ENCODE data around the gene CPOX.
"Not testable (repeated sequence)": the region's sequence is repeated elsewhere in the genome, so short reads cannot be mapped to it uniquely, and the experiment has no call there.

The CPOX gene

DNA sequence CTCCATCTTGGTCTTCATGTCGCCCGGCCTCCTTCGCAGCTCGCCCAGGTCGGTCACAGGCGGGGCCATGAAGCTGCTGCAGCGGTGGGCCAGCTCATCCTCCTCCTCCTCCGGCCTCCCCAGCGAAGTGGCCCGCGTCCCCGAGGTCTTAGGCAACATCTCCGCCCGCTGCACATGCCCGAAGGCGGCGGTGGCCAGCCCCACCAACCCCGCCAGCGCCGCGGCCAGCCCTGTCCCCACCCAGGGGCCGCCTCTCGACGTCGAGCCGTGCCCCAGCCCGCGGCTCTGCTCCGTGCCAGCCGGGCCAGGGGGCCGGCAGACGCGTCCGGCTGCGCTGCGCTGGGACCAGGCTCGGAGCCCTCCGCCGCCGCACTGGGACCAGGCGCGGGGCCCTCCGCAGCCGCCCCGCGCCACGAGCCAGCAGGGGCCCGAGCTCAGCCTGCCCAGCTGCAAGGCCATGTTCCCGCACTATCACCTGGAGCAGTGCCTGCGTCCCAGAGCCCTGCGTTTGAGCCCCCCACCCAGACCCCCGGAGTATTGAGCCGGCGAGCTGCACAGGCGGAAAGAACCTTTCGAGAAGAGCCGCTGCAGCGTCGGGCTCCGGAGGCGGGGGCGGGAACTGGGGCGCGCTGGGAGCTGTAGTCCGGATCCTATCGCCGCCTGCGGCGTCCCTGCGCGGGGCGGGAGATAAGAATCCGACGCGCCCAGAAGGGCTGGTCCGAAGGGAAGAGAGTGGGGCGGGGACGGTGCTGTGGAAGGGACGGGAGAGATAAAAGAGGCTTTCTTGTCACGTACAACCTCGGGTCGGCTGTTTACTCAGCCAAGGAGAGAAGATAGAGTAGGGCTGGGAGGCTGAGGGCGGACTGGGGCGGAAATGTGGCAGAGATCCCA lies at the start of gene CPOX:
CPOX (minus strand) TSS at position 566 of the 891 bp plus-strand sequence; CDS start at position 459, 107 bp downstream.
- DNase-seq (ENCODE audit: low spot score in 2 of 2), result peak; percentile 49 to 66
- ATAC-seq (ENCODE audit: low read depth), result peak; percentile 89
- H3K27ac Mint-ChIP-seq, result peak within 1 kb of the TSS; percentile 89

DNA sequence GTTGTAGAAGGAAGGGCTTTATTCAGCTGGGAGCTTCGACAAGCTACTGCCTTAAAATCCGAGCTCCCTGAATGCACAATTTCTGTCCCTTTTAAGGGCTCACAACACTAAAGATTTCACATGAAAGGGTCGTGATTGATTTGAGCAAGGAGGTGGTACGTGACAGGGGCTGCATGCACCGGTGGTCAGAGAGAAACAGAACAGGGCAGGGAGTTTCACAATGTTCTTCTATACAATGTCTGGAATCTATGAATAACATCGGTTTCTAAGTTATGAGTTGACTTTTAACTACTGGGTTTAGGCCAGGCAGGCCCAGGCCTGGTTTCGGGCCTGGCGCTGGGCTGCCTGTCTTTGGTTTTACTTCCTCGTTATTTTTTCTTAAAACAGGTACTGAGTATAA lies 49.4 kb upstream of the CPOX start:
- not testable (repeated sequence) for ATAC-seq (ENCODE audit: low read depth); H3K4me3 Mint-ChIP-seq; H3K27me3 Mint-ChIP-seq; H3K27ac Mint-ChIP-seq; H3K9me3 Mint-ChIP-seq; H3K4me1 Mint-ChIP-seq; DNase-seq (ENCODE audit: low spot score in 2 of 2); H3K36me3 Mint-ChIP-seq

More for the DNA sequence above, at the start of gene CPOX:
- Mint-ChIP-seq H3K4me3 (peak within 1 kb of the TSS; percentile 97), H3K4me1 (peaks cover 28% of the 10 kb centered on the region), H3K9me3 (no peaks in the 10 kb centered on the region), H3K36me3 (no peaks in the 10 kb centered on the region), H3K27me3 (no peaks in the 10 kb centered on the region)

DNA sequence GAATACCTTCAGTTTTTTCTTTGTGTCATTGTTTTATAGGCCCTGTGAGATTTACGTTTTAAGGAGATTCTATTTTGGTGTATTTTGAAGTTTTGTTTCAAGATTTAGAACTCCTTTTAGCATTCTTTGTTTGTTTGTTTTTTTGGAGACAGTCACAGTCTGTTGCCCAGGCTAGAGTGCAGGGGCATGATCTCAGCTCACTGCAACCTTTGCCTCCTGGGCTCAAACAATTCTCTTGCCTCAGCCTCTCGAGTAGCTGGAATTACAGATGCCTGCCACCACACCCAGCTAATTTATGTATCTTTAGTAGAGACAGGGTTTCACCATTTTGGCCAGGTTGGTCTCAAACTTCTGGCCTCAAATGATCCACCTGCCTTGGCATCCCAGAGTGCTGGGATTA lies 48.3 kb upstream of the CPOX start:
- not testable (repeated sequence) for H3K4me1 Mint-ChIP-seq; H3K9me3 Mint-ChIP-seq; ATAC-seq (ENCODE audit: low read depth)

DNA sequence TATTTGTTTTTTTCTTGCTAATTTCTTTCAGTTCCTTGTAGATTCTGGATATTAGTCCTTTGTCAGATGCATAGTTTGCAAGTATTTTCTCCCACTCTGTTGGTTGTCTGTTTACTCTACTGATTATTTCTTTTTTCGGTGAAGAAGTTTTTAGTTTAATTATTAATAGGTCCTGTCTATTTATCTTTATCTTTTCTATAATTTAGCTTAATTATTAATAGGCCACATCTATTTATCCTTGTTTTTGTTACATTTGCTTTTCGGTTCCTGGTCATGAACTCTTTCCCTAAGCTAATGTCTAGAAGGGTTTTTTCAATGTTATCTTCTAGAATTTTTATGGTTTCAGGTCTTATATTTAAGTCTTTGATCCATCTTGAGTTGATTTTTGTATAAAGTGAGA lies 45.1 kb upstream of the CPOX start:
- not testable (repeated sequence) for ATAC-seq (ENCODE audit: low read depth); DNase-seq (ENCODE audit: low spot score in 2 of 2); H3K27me3 Mint-ChIP-seq; H3K4me3 Mint-ChIP-seq; H3K4me1 Mint-ChIP-seq; H3K36me3 Mint-ChIP-seq; H3K9me3 Mint-ChIP-seq; H3K27ac Mint-ChIP-seq

More for the DNA sequence above, 48.3 kb upstream of the CPOX start:
- H3K36me3 Mint-ChIP-seq; DNase-seq (ENCODE audit: low spot score in 2 of 2); H3K27me3 Mint-ChIP-seq; H3K4me3 Mint-ChIP-seq; H3K27ac Mint-ChIP-seq: not testable (repeated sequence)

DNA sequence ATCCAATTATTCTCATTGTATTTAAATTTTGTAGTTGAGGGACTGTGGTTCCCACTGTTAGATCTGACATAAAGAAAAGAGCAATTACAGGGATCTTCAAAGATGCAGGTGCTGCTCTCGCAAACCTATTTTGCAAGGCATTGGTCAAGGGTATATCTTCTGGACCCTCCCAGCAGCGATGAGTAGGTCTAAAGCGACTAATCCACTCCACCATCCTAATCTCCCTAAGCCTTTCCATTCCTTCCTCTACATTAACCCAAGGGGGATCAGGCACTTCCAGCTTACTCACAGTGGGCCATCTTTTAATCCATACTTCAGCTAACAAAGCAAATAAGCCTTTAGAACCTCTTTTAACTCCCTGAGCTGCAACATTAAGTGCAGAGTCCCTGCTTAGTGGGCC lies 37.0 kb upstream of the CPOX start:
- Mint-ChIP-seq H3K27me3 (peaks cover 2% of the 10 kb centered on the region), H3K9me3 (no peaks in the 10 kb centered on the region), H3K4me1 (no peaks in the 10 kb centered on the region), H3K27ac (no peak overlapping the region), H3K36me3 (no peaks in the 10 kb centered on the region), H3K4me3 (no peak overlapping the region)
- ATAC-seq (ENCODE audit: low read depth), result no peak
- DNase-seq (ENCODE audit: low spot score in 2 of 2), result no peak

DNA sequence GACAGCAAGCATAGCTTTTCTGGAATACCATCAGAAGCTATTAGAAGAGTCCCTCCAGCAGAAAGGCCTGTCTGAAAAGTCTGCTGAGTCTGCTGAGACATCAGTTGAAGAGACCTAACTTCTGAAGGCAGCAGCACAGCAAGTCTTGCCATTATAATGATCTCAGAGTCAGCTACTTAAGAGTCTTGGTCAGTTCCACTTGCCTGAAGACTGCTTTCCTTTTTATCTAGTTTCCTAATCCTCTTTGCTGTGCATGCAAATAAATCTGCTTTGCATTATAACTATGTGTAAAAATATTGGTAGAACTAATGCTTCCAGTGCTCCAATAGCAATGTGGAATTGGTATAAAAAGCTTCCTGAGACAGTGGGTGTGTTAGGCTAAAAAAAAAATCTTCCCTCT lies 34.9 kb upstream of the CPOX start:
- ATAC-seq (ENCODE audit: low read depth), result no peak
- no peaks in the 10 kb centered on the region for H3K36me3 Mint-ChIP-seq
- no peak for DNase-seq (ENCODE audit: low spot score in 2 of 2)
- H3K4me3 Mint-ChIP-seq, result no peak overlapping the region
- no peak overlapping the region for H3K27ac Mint-ChIP-seq
- no peaks in the 10 kb centered on the region for H3K4me1 Mint-ChIP-seq
- H3K9me3 Mint-ChIP-seq, result no peaks in the 10 kb centered on the region
- H3K27me3 Mint-ChIP-seq, result peaks cover 2% of the 10 kb centered on the region

DNA sequence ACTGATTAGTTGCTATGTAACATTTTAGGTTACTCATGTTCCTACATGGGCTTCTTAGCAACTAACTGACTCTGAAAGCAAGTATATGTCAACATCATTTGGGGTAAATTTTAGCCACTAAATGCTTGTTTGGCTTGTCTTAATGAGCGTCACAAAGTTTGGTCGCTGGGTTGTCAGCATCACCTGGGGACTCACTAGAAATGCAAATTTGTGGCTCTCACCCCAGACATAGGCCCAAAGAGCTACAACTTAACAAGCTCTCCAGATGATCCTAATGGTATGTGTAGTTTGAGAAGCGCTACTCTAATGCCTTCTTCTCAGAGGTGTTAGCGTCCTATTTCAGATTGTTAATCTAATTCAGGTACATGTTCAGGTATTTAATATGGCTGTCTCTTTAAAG lies 32.7 kb upstream of the CPOX start:
- no peak for DNase-seq (ENCODE audit: low spot score in 2 of 2)
- Mint-ChIP-seq H3K27me3 (peaks cover 2% of the 10 kb centered on the region), H3K4me1 (no peaks in the 10 kb centered on the region), H3K36me3 (no peaks in the 10 kb centered on the region), H3K9me3 (peaks cover 2% of the 10 kb centered on the region), H3K4me3 (no peak overlapping the region), H3K27ac (no peak overlapping the region)
- ATAC-seq (ENCODE audit: low read depth), result no peak

DNA sequence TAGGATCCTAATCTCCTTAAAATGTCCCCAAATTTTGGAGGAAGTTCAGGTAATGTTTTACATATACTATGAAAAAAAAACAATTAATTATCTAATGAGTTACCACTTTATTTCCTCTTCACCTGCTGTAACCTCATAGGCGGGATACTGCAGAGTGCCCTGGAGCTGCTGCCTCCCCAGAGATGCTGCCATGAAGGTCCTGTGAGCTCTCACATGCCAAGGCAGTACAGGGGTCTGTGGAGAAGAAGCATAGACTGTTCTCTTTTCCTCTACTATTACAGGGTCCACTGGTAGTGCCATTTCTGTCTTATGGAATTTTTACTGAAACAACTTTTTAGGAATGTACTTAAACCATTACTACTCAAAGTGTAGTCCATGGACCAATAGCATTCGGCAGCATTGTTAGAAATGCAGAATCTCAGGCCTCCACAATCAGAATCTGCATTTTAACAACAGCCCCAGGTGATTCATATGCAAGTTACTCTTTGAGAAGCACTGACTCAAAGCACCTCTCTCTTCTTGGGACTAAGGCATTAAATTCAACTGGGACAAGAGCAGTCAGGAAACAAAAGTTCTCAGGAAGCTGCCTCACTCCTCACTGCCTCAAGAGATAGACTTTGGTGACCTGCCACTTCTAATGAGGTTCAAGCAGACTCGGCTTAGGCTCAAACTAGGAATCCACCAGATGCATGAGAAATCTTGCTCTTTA lies 30.3 kb upstream of the CPOX start:
- H3K9me3 Mint-ChIP-seq, result peaks cover 2% of the 10 kb centered on the region
- no peaks in the 10 kb centered on the region for H3K36me3 Mint-ChIP-seq
- H3K4me3 Mint-ChIP-seq, result no peak overlapping the region
- DNase-seq (ENCODE audit: low spot score in 2 of 2) (no peak), ATAC-seq (ENCODE audit: low read depth) (no peak)
- H3K27ac Mint-ChIP-seq, result no peak overlapping the region
- no peaks in the 10 kb centered on the region for H3K4me1 Mint-ChIP-seq
- H3K27me3 Mint-ChIP-seq, result no peaks in the 10 kb centered on the region

DNA sequence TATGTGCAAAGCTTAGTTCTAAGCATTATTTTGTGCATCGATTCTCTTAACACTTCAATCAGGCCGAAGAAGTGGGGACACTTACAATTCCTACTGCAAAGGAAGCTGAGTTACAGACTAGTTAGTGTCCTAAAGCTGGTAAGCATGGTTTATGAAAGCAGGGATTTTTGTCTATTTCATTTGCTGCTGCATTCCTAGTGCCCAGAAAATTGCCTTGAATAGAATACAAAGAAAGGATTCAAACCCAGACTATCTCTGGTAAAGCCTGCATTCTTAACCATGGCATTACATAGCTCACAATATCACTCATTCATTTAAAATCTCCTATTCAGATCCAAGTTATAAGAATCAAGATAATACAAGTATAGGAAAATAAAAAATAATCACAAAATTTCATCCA lies 24.4 kb upstream of the CPOX start:
- no peaks in the 10 kb centered on the region for H3K4me1 Mint-ChIP-seq
- H3K27me3 Mint-ChIP-seq, result peaks cover 4% of the 10 kb centered on the region
- no peak overlapping the region for H3K4me3 Mint-ChIP-seq
- no peak for DNase-seq (ENCODE audit: low spot score in 2 of 2)
- no peak overlapping the region for H3K27ac Mint-ChIP-seq
- ATAC-seq (ENCODE audit: low read depth), result no peak
- no peaks in the 10 kb centered on the region for H3K36me3 Mint-ChIP-seq
- H3K9me3 Mint-ChIP-seq, result peaks cover 2% of the 10 kb centered on the region

DNA sequence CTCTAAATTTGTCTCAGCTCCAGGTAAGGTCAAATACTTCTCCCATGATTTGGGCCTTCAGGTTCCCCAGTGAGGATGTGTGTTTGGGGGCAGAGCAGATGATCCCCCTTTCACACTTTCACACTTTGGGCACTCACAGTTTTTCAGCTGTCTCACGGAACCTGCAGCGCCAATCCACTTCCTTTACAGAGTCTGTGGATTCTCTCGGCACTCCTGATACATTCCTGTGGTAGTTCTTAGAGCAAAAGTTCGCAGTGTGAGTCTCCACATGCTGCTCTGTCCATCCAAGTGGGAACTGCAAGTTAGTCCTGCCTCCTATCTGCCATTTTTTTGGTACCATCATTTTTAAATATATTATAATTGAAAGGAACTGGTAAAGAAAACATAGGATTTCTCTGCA lies 20.2 kb upstream of the CPOX start:
- H3K4me1 Mint-ChIP-seq, result no peaks in the 10 kb centered on the region
- H3K36me3 Mint-ChIP-seq, result peaks cover 4% of the 10 kb centered on the region
- ATAC-seq (ENCODE audit: low read depth), result no peak
- H3K4me3 Mint-ChIP-seq, result no peak overlapping the region
- H3K27ac Mint-ChIP-seq, result no peak overlapping the region
- DNase-seq (ENCODE audit: low spot score in 2 of 2), result no peak
- H3K27me3 Mint-ChIP-seq, result peaks cover 8% of the 10 kb centered on the region
- H3K9me3 Mint-ChIP-seq, result peaks cover 6% of the 10 kb centered on the region

DNA sequence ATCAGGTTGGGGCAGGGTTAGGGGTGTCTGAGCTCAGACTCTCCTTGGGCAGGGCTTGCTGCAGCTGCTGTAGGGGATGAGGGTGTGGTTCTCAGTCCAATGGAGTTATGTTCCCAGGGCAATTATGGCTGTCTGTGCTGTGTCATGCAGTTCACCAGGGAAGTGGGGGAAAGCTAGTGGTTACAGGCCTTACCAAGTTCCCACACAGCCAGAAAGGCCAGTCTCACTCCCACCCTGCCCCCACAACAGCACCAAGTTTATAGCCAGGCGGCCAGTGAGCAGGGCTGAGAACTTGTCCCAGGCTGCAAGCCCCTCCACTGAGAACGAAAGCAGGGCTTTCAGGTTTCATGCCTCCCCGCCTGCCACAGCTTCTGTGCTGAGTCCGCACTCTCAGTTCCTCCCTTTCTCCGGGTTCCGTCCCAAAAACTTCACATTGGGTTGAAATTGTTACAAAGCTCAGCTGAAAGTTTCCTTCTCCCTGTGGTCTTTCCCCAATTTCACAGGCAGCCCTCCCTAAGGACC lies 19.6 kb upstream of the CPOX start:
- ATAC-seq (ENCODE audit: low read depth), result no peak
- H3K9me3 Mint-ChIP-seq, result peaks cover 6% of the 10 kb centered on the region
- no peak overlapping the region for H3K4me3 Mint-ChIP-seq
- peaks cover 8% of the 10 kb centered on the region for H3K27me3 Mint-ChIP-seq
- DNase-seq (ENCODE audit: low spot score in 2 of 2), result no peak
- H3K36me3 Mint-ChIP-seq, result peaks cover 4% of the 10 kb centered on the region
- H3K27ac Mint-ChIP-seq, result no peak overlapping the region
- no peaks in the 10 kb centered on the region for H3K4me1 Mint-ChIP-seq

DNA sequence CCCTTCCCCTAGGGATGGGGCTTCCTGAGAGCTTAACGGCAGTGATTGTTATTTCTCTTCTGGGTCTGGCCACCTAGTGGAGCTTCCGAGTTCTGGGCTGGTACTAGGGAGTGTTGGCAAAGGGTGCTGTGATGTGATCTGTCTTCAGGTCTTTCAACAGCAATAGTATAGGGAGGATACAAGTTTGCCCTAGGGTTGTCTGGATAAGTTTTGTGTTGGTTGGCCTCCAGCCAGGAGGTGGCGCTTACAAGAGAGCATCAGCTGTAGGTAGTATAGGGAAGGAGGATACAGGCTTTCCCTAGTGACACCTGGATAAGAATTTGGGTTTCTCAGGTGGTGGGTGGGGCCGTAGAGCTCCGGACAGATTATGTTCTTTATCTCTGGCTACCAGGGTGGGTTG lies 19.2 kb upstream of the CPOX start:
- H3K4me3 Mint-ChIP-seq, result no peak overlapping the region

DNA sequence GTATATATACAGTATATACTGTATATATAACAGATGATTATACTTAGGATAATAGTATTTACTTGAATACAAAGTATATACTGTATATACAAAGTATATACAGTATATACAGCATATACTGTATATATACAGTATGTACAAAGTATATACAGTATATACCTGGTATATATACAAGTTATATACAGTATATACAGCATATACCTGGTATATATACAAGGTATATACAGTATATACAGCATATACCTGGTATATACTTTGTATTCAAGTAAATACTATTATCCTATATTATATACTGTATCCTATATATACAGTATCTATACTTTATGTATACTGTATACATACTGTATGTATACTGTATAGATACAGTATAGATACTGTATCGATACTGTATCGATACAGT lies 14.6 kb upstream of the CPOX start:
- Mint-ChIP-seq H3K9me3 (peaks cover 11% of the 10 kb centered on the region), H3K4me3 (no peak overlapping the region), H3K27me3 (peaks cover 9% of the 10 kb centered on the region), H3K4me1 (no peaks in the 10 kb centered on the region), H3K27ac (no peak overlapping the region), H3K36me3 (peaks cover 4% of the 10 kb centered on the region)
- ATAC-seq (ENCODE audit: low read depth) (no peak), DNase-seq (ENCODE audit: low spot score in 2 of 2) (no peak)

More for the DNA sequence above, 19.2 kb upstream of the CPOX start:
- Mint-ChIP-seq H3K36me3 (peaks cover 4% of the 10 kb centered on the region), H3K4me1 (no peaks in the 10 kb centered on the region), H3K27me3 (peaks cover 8% of the 10 kb centered on the region), H3K9me3 (peaks cover 6% of the 10 kb centered on the region), H3K27ac (no peak overlapping the region)
- DNase-seq (ENCODE audit: low spot score in 2 of 2), result no peak
- no peak for ATAC-seq (ENCODE audit: low read depth)

DNA sequence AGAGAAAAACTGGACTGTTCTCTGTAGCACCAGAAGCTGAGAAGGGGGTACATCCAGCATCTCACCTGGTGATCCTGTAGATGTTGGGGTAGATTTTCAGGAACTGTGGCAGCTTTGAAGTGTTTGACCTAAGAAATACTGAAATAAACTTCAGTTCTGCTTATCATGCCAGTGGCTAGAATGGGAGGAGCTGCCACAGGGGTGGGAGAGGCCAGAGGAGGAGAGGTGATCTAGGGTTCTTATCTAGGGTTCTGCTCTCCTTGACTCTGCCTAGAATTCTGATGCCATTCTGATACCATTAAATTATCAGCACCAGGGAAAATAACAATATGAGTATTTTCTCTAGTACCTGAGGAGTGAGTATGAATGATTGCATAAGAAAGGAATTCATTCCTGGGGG lies 10.2 kb upstream of the CPOX start:
- Mint-ChIP-seq H3K36me3 (no peaks in the 10 kb centered on the region), H3K9me3 (peaks cover 4% of the 10 kb centered on the region), H3K27ac (no peak overlapping the region), H3K4me3 (no peak overlapping the region), H3K4me1 (no peaks in the 10 kb centered on the region), H3K27me3 (peaks cover 5% of the 10 kb centered on the region)
- ATAC-seq (ENCODE audit: low read depth) (no peak), DNase-seq (ENCODE audit: low spot score in 2 of 2) (no peak)

Data from memory B cell (primary cell).